GM21367 (cell line): Measurements from ENCODE around the gene CCDC18.
"Not testable (repeated sequence)": the region's sequence is repeated elsewhere in the genome, so short reads cannot be mapped to it uniquely, and the experiment has no call there.

Experiments
- ATAC-seq: cut with Tn5 transposase; IDR thresholded peaks from one replicate; pipeline ENCODE4 v1.9.1; 2021; ENCODE audit not compliant: unreplicated experiment

The CCDC18 gene, protein sequence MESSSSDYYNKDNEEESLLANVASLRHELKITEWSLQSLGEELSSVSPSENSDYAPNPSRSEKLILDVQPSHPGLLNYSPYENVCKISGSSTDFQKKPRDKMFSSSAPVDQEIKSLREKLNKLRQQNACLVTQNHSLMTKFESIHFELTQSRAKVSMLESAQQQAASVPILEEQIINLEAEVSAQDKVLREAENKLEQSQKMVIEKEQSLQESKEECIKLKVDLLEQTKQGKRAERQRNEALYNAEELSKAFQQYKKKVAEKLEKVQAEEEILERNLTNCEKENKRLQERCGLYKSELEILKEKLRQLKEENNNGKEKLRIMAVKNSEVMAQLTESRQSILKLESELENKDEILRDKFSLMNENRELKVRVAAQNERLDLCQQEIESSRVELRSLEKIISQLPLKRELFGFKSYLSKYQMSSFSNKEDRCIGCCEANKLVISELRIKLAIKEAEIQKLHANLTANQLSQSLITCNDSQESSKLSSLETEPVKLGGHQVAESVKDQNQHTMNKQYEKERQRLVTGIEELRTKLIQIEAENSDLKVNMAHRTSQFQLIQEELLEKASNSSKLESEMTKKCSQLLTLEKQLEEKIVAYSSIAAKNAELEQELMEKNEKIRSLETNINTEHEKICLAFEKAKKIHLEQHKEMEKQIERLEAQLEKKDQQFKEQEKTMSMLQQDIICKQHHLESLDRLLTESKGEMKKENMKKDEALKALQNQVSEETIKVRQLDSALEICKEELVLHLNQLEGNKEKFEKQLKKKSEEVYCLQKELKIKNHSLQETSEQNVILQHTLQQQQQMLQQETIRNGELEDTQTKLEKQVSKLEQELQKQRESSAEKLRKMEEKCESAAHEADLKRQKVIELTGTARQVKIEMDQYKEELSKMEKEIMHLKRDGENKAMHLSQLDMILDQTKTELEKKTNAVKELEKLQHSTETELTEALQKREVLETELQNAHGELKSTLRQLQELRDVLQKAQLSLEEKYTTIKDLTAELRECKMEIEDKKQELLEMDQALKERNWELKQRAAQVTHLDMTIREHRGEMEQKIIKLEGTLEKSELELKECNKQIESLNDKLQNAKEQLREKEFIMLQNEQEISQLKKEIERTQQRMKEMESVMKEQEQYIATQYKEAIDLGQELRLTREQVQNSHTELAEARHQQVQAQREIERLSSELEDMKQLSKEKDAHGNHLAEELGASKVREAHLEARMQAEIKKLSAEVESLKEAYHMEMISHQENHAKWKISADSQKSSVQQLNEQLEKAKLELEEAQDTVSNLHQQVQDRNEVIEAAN (N-terminal part only)

DNA sequence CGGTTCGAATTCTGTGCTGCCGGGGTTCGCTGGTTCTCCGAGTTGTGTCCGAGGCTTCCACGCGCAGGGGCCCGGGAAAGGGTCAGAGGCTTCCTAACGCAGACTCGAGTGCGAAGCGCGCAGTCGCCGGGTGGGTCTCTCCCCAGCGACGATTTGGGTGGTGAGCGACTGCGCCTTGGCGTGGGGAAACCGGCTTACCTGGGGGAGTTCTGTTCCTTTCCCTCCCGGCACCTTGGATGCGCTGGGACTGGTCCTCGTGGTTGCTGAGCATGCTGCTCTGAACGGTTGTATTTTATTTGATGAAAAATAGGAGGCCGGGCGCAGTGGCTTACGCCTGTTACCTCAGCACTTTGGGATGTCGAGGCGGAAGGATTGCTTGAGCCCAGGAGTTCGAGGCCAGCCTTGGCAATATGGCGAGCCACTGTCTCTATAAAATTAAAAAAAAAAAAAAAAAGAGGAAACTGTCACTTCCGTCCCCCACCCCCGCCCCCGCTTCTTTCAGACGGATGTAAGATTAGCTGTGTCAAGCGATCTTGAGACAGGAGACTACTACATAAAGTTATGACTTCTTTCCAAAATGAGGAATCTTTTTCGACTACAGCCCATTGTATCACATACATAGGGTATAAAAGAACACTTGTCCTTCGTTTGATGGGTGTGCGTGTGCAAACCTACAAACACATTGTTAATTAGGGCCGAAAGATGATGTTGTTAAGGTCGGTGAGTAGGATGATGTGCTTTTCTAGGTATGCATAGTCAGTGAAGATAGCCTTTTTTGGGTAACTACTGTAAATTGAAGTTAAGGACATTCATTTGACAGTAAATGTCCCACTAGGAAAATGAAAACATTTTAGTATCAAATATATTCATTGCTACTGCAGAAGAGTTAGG, at the start of gene CCDC18:
CCDC18 (plus strand) TSS at position 2 of the 891 bp plus-strand sequence. CDS start 2,638 bp downstream, outside the sequence.
- no peak for ATAC-seq

DNA sequence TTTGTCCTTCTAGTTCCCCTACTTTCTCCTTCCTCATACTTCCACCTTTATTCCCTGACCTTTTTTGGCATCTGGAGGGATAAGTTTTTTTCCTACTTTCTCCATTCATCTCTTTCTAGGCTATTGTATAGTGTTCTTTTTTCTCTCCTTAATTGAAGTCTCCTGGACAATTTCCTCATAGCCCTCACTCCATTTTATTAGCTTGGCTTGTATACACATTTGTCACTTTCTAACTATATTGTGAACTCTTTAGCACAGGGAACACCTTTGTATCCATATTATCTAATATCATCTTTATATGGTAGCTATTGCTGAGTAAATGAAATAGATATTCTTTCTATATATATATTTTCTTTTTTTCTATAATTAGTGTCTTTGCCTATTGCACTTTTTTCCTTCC, 47.9 kb upstream of the CCDC18 start:
- ATAC-seq: no peak

DNA sequence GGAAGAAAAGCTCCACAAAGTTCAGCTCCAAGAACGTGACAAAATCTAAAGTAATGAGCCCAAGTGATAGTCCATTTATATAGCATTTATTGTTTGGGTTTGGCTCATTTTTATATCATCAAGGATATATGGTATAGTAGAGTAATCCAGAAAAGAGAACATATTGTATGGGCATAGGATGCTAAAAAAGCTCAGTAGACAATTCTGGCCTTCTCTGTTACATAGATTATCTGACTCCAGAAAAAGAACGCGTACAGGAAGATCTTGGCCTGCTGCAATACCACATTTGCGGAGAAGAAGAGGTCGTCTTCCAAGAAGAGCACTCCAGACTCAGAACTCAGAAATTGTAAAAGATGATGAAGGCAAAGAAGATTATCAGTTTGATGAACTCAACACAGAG, 44.1 kb upstream of the CCDC18 start:
- no peak for ATAC-seq

DNA sequence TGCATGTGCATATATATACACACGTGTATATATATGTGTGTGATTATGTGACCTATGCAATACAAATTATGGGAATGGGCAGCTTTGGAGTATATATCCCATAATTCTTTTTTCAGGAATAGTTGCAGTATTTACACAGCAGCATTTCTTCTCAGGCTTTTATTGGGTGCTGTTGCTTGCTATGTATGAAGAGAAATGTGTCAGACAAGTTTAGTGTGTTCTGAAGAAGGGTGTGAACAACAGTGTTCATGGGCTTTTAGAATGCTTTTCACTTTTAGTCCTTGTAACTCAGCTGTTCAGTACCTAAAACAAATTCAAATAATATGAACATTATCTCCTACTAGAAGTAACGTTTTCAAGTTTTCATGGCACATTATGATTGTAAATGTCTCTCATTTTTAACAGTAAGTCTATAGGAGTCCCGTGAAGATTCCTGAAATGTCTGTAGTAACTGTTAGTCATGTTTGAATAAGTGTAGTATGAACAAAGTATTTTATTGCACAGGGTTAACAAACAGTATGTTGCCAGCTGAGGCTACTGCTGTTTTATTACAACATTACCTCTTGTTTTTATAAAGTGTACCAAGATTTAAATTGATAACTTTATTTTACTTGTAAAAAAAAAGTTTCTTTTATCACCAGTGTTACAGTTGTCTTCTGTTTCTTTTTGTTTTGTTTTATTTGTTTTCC, 42.8 kb upstream of the CCDC18 start:
- ATAC-seq: no peak

DNA sequence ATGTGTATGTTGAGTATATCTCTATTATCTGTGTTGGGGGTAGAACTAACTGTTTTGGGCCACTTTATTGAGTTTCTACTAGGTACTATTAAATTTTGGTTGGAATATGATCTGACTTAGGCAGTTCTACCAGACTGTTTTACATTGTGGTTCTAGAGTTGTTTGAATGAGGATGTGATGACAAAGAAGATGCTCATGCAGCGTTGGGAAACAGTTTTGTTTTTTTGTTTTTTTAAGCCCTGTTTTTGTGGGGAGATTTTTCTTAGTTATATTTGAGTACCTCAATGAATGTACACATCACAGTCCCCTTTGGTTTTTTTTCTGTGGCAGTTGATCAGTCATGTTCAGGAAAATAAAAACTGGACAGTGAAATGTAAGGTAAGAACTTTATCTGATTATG, 40.4 kb upstream of the CCDC18 start:
- ATAC-seq: no peak

DNA sequence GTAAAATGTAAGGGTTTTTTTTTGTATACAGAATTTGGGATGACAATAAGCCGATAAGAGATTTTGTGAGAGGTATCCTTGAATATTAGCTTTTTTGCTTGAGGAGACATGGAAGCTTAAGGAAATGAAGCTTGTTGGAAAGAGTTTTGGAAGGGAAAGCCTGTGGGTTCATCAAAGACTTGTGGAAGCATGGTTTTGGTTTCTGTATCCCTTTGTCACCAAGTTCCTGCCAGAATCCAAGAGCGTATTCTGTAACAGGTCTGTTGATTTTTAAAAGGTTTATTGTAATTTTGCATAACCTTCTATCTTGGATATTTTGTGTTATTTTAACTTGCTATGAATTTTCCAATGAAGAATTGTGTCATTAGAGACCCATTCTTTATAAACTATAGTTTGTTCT, 38.4 kb upstream of the CCDC18 start:
- no peak for ATAC-seq

DNA sequence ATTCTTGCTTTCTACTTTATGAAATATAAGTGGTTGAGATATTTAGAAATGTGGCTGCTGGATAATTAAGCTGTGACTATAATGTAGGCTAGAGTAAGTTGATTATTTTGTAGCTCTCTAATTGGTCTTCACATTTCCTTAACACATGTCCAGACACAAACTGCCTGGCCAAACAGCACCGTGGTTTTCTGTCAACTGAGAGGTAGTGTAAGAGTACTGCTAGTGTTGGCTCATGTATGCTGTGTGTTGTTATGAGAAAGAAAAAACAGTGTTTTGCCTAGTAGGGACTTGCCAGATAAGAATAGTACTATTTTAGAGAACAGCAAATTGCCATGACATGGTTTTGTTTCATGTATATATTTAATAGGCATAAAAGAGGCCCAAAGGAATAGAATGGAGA, 37.4 kb upstream of the CCDC18 start:
- ATAC-seq: no peak

DNA sequence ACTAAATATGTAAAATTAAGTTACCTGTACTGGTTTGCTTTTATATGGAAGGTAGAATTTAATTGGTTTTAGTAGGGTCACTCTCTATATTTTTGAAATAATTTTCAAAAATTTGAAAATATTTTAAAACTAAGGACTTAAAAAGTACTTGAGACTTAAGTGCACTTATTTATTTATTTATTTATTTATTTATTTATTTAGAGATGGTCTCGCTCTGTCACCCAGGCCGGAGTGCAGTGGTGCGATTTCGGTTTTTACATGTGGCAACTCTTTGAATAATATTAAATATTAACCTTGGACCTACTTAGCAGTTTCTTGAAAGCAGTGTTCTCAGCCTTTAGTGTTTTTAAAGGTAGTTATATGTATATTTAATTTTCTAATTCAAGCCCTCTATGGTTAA, 36.8 kb upstream of the CCDC18 start:
- no peak for ATAC-seq

DNA sequence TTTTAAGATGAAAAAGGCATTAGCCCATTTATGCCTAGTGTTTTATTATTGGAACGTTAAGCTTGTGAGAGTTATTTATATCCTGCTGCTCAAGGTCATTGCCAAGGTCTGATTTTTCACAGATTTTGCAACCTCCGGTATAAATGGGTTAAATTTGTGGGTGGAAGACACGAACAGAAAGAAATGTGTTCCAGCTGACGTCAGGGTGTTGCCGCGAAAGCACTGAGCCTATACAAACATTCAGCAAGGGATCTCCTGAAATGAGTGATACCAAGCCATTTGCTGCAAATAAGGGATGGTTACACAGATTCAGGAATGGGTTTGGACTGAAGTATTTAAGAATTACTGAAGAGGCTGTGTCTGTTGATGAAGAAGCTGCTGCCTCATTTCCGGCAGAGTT, 32.5 kb upstream of the CCDC18 start:
- no peak for ATAC-seq

DNA sequence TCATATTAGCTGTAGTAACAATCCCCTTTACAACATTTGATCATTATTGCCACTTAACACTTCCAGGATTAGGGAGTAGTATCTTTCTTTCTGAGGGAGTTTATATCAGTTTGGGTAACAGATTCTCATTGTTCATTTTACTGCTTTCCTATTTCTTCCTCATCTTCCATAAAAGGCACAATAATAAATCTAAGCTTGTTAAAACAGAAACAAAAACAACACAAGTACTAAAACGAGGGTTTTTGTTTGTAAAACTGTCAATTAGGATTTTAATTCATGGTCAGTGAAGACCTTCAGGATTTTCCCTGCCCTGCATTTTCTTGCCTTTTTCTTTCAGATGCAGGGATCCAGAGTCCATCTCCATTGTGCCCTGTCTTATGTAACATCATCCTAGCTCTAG, 29.8 kb upstream of the CCDC18 start:
- no peak for ATAC-seq

DNA sequence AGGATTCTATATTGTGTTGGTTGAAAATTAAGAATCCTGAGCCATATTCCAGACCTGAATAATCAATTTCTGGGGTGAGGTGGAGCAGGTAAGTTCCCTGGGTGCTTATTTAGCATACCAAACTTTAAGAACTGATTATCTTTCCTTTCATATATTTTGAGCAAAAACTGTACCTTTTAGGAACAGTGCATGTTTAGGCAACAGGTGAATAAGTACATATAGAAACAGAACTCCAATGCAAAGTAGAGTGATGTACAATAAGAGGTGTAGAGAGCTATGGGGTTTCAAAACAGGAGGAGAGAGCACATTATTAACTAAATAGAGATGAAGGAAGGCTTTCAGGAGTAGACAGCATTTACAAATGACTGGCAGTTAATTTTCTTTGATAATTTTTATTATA, 29.1 kb upstream of the CCDC18 start:
- no peak for ATAC-seq

DNA sequence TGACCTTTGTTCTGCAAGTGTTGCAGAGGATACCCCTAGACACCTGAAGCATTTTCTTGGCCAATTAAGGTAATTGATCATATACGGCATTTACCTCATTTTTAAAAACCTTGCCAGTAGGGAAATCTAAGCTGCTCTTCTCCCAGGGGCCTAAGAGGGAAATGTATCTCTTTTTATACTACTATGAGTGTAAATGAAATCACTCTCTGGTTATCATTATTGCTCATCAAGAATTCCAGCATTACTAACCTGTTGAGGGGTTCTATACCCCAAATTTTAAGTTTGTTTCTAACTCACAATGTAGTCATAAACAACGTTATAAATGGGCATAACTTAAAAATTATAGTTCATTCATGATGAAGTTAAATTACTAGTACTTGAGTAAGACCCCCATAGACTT, 27.7 kb upstream of the CCDC18 start:
- no peak for ATAC-seq

DNA sequence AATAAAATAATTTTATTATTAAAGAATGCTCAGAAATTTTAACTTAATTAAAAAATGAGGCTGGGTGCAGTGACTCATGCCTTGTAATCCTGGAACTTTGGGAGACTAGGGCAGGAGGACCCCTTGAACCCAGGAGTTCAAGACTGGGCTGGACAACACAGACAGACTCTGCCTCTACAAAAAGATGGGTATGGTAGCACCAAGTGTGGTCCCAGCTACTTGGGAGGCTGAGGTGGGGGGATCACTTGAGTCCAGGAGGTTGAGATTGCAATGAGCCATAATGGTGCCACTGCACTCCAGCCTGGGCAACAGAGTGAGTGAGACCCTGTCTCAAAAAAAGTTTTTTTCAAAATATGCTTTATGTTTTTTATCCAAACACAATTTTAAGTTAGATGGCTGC, 25.6 kb upstream of the CCDC18 start:
- ATAC-seq: no peak

DNA sequence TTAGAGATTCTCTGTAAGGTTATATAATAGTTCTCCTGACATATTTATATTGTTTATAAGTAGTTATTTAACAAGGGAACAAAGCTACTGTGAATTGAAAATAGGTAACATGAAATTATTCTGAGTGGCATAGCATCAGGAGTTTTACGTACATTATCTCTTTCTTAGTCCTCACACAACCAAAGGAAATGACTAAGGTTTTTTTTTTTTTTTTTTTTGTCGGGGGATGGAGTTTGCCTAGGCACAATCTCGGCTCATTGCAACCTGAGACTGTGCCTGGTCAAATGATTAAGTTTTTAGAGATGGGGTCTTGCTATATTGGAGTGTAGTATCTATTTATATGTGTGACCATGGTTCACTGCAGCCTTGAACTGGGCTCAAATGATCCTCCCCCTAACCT, 25.2 kb upstream of the CCDC18 start:
- ATAC-seq: no peak

DNA sequence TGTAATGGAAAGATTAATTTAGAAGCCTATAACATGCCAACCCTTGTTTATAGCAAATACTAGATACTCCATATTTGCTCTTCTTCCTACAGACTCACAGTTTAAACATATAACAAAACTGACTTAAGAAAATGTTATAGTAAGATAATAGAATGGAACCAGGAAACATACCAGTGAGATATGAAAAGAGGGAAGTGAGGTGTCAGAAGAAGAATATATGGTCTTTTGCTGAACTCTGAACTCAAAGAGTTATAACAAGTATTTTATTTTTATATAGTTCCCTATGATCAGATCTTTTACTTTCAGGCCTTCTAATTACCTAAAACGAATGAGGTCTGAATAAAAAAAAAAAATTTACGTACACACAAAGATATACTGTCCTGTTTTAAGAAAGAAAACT, 21.2 kb upstream of the CCDC18 start:
- ATAC-seq: no peak

DNA sequence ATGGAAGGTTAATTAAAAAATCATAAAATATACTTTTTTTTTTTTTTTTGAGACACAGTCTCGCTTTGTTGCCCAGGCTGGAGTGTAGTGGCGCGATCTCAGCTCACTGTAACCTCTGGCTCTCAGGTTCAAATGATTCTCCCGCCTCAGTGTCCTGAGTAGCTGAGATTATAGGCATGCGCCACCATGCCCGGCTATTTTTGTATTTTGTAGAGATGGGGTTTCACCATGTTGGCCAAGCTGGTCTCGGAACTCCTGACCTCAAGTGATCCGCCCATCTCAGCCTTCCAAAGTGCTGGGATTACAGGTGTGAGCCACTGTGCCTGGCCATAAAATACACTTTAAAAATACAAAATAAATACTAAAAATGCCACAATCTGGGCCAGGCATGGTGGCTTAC, 17.2 kb upstream of the CCDC18 start:
- not testable (repeated sequence) for ATAC-seq

DNA sequence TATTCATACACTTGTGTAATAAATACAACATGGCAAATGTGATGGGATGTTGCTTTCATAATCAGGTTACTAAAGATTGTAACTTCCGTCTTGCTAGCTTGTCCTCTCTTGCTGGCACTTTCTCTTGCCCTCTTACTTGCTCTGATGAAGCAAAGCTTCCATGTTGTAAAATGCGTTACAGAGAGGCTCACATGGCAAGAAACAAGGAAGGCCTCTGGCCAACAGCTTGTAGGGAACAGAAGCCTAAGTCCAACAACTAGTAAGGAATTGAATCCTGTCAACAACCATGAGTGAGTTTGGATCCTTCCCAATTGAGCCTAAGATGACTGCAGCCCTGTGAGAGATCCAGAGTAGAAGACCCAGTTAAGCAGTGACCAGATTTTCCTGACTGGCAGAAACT, 15.7 kb upstream of the CCDC18 start:
- no peak for ATAC-seq

DNA sequence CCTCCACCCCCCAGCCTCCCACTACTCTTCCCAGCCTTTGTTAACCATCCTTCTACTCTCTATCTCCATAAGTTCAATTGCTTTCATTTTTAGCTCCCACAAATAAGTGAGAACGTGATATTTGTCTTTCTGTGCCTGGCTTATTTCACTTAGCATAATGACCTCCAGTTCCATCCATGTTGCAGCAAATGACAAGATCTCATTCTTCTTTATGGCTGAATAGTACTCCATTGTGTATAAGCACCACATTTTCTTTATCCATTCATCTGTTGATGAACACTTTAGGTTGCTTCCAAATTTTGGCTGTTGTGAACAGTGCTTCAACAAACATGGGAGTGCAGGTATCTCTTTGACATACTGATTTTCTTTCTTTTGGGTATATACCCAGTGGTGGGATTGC, 14.6 kb upstream of the CCDC18 start:
- ATAC-seq: not testable (repeated sequence)

DNA sequence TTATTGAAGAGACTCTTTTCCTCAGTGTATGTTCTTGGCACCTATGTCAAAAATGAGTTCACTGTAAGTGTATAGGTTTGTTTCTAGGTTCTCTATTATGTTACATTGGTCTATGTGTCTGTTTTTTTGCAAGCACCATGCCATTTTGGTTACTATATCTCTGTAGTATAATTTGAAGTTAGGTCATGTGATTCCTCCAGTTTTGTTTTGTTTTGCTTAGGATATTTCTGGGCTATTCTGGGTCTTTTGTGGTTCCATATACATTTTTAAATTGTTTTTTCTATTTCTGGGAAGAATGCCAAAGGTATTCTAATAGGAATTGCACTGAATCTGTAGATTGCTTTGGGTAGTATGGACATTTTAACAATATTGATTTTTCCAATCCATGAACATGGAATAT, 13.5 kb upstream of the CCDC18 start:
- ATAC-seq: no peak
